ENCODE measurements around the gene HOXD1. TPM values are rescaled to one million over a fixed set of nuclear protein-coding genes. Genes with fewer than 3 reads are reported as not detected.

HOXD1 gene
- total and polyA plus RNA-seq, 2 of the 4 experiments (the other 2 are of a cell fraction), result not detected

DNA sequence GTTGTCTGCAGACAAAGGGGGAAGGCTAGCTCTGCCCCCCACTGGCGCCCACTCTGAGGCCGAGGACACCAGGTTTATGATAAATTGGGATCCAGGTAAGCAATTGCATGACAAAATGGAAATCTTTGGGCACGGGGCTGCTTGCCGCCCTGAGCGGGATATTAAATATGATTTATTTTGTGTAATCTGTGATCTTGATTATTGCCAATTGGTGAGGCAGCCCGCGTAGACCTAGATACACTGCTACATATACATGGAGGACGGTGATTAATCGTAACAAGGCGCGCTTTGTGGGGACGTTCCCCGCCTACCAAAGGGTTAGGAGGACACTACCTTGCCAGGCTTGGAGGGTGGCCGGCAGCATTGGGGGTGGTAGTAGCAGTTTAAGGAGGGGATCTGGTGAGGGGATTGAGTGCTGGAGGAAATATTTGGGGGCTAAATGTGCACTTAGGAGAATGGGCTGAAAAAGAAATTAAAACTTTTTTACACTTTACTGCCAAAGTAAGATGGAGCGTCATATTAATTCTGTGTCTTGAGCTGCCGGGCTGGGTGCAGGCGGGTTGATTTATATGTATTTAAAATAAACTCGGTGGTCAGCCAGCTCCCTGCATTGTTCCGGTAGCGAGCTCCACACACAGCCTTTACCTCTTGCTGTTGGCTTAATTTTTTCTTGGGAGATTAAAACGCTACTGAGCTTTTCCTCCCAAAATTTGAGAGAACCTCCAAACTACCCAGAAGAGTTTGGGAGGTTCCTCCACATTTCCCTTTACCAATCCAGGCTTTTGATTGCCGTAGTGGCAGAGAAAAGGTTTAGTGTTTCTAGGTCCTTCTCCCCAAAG, 27.3 kb upstream of the HOXD1 start:
- DNase-seq, result no peak
- Histone ChIP-seq H3K9ac (ENCODE audit: low read depth, low read length) (no peak overlapping the region), H3K56ac (ENCODE audit: extremely low read depth, insufficient read depth, low read length) (no peak overlapping the region), H4K8ac (ENCODE audit: low read depth in 2 of 2, low read length in 2 of 2) (no peak overlapping the region), H3K79me1 (ENCODE audit: low read depth in 1 of 2, low read length in 2 of 2) (no peaks in the 10 kb centered on the region), H3K4me1 (ENCODE audit: control insufficient read depth, insufficient read depth, low read length) (no peaks in the 10 kb centered on the region), H2AK9ac (replicated peaks; ENCODE audit: low read depth, low read length, poor library complexity) (no peak overlapping the region), H4K91ac (ENCODE audit: insufficient read depth, low read depth, low read length) (no peak overlapping the region), H2BK20ac (ENCODE audit: low read depth, low read length) (no peak overlapping the region), H3K4ac (ENCODE audit: low read depth, low read length) (no peak overlapping the region), H4K20me1 (ENCODE audit: insufficient read depth, low read length) (no peaks in the 10 kb centered on the region), H3K4me3 (ENCODE audit: insufficient read depth, low read depth, low read length) (no peak overlapping the region), H2BK5ac (ENCODE audit: low read depth, low read length, poor library complexity, severe bottlenecking) (no peak overlapping the region), H2AK5ac (ENCODE audit: low read depth, low read length) (no peak overlapping the region), H2BK120ac (ENCODE audit: low read depth, low read length) (no peak overlapping the region), H3K14ac (replicated peaks; ENCODE audit: low read depth, low read length) (no peak overlapping the region), H3K27me3 (ENCODE audit: control insufficient read depth, insufficient read depth, low read length) (peaks cover 96% of the 10 kb centered on the region), H3K4me2 (ENCODE audit: low read depth, low read length) (no peak overlapping the region), H2BK15ac (ENCODE audit: low read depth, low read length) (no peak overlapping the region), H3K9me3 (ENCODE audit: control insufficient read depth, insufficient read depth, low read length) (peaks cover 21% of the 10 kb centered on the region), H3K9me1 (ENCODE audit: insufficient read depth, low read length) (no peaks in the 10 kb centered on the region), H4K5ac (ENCODE audit: low read depth, low read length) (no peak overlapping the region), H3K18ac (ENCODE audit: low read depth, low read length) (no peak overlapping the region), H3K23ac (ENCODE audit: low read depth, low read length) (no peak overlapping the region), H3K27ac (ENCODE audit: insufficient read depth, low read length) (no peak overlapping the region), H2AFZ (replicated peaks; ENCODE audit: low read length, poor library complexity) (no peak overlapping the region), H3K36me3 (ENCODE audit: control insufficient read depth, insufficient read depth, low read length) (no peaks in the 10 kb centered on the region)
- POLR2A ChIA-PET (ENCODE audit: unreplicated experiment), result no interaction called here
- no peak for ATAC-seq (ENCODE audit: low read depth)
- in situ Hi-C loops (cut with MboI; ENCODE audit: low sequenced_read_pairs) (no loop called here), intact Hi-C loops (cut with micrococcal nuclease) (no loop called here), dilution Hi-C loops (cut with HindIII; ENCODE audit: low sequenced_read_pairs, unreplicated experiment) (no loop called here)
- no CpG with 5 or more reads among the region's 22 CpGs for WGBS, 2 experiments (ENCODE audit: extremely low coverage in 2 of 2, insufficient read length in 1 of 2)
- no TSS peak for BruUV-seq (replicated peaks)
- TF ChIP-seq BHLHE40 (IDR thresholded peaks at IDR 0.05; ENCODE audit: low read depth, low read length) (no peak), POLR2A (IDR thresholded peaks at IDR 0.05; ENCODE audit: low read depth, low read length) (no peak), NFE2L2 (IDR thresholded peaks at IDR 0.05; ENCODE audit: low read depth, low read length) (no peak), FOS (IDR thresholded peaks at IDR 0.05; ENCODE audit: low read depth, low read length) (no peak)
- TF ChIP-seq, protein P1, sequence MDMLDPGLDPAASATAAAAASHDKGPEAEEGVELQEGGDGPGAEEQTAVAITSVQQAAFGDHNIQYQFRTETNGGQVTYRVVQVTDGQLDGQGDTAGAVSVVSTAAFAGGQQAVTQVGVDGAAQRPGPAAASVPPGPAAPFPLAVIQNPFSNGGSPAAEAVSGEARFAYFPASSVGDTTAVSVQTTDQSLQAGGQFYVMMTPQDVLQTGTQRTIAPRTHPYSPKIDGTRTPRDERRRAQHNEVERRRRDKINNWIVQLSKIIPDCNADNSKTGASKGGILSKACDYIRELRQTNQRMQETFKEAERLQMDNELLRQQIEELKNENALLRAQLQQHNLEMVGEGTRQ (IDR thresholded peaks at IDR 0.05; ENCODE audit: low read depth, low read length), result no peak
- TF ChIP-seq, protein P2, sequence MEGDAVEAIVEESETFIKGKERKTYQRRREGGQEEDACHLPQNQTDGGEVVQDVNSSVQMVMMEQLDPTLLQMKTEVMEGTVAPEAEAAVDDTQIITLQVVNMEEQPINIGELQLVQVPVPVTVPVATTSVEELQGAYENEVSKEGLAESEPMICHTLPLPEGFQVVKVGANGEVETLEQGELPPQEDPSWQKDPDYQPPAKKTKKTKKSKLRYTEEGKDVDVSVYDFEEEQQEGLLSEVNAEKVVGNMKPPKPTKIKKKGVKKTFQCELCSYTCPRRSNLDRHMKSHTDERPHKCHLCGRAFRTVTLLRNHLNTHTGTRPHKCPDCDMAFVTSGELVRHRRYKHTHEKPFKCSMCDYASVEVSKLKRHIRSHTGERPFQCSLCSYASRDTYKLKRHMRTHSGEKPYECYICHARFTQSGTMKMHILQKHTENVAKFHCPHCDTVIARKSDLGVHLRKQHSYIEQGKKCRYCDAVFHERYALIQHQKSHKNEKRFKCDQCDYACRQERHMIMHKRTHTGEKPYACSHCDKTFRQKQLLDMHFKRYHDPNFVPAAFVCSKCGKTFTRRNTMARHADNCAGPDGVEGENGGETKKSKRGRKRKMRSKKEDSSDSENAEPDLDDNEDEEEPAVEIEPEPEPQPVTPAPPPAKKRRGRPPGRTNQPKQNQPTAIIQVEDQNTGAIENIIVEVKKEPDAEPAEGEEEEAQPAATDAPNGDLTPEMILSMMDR (conservative IDR thresholded peaks at IDR 0.05; ENCODE audit: low read depth, low read length), result no peak
- CTCF ChIA-PET, result interaction anchor here (0.8 kb wide), 1 partner anchor 38 kb away, joined by 3 read pairs; no protein-coding TSS in a partner anchor

Data from IMR-90 (cell line).